Testis (tissue), 3 donors: ENCODE results near the gene RNF141. TPM values are rescaled to one million over a fixed set of nuclear protein-coding genes. Genes with fewer than 3 reads are reported as not detected.

Source experiments
- DNase-seq: peaks from one replicate; pipeline ENCODE4 v3.0.0-alpha.2; 2019
- H3K27ac ChIP-seq, 2 donors: fragments of 200-600 bp; sonication (generic); one replicate each; pipeline ENCODE4 v1.5.1; 2019
- H3K27me3 ChIP-seq: fragments of 200-600 bp; sonication (generic); one replicate; pipeline ENCODE4 v1.5.1; 2019
- H3K36me3 ChIP-seq: fragments of 200-600 bp; sonication (generic); one replicate; pipeline ENCODE4 v1.5.1; 2017; ENCODE audit warnings: low read depth; ENCODE audit errors: missing control alignments
- H3K4me1 ChIP-seq: fragments of 200-600 bp; sonication (generic); one replicate; pipeline ENCODE4 v1.5.1; 2019
- H3K4me3 ChIP-seq, 2 donors: fragments of 200-600 bp; sonication (generic); one replicate each; pipeline ENCODE4 v1.5.1; 2017 to 2019
- H3K9me3 ChIP-seq: fragments of 200-600 bp; sonication (generic); one replicate; pipeline ENCODE4 v1.5.1; 2017
- POLR2A ChIP-seq: fragments of 450-650 bp; IDR thresholded peaks from one replicate; pipeline ENCODE4 v1.6.1; 2017; ENCODE audit warnings: antibody characterized with exemption, mild to moderate bottlenecking, moderate library complexity
- WGBS, 2 donors: methylation state at CpG; one replicate each; pipeline ENCODE4 v1.1.5; 2018; 5-methylcytosine and 5-hydroxymethylcytosine counted together
- intact Hi-C: fragments of 100-400 bp; cut with DNase I; formaldehyde crosslinking; loops from one replicate; pipeline ENCODE4 v1.15.1; 2023; ENCODE audit warnings: low total_unique reads
- polyA plus RNA-seq: library from polyadenylated mRNA; stranded (reverse); fragments of 350-450 nt; fragmentation: Illumina TruSeq; extraction: RNeasy Lipid Tissue Mini Kit (QIAGEN cat#74804); gene quantifications from one replicate; pipeline ENCODE4 v1.2.3, GENCODE V29; 2014; ENCODE audit warnings: low read depth, low replicate concordance; ENCODE audit not compliant: insufficient read depth
- total RNA-seq, 2 donors: library from RNA; depleted of rRNA; stranded (reverse); fragments of >200 nt; gene quantifications; one replicate each; pipeline ENCODE4 v1.2.3, GENCODE V29; 2016
- TF ChIP-seq, protein P1 (sequence below), 3 experiments: fragments of 450-650 bp in 2 of 3; fragments of 200-600 bp in 1 of 3; sonication (generic) in 1 of 3; IDR thresholded peaks; one replicate each; pipeline ENCODE4 v1.5.1; 2016 to 2019; ENCODE audit warnings: antibody characterized with exemption in 3 of 3, mild to moderate bottlenecking in 2 of 3, moderate library complexity in 1 of 3

The RNF141 gene
- total and polyA plus RNA-seq, 3 donors from 2014 or later, result 63.1 to 172 (median 91.3) TPM

- Histone ChIP-seq H3K4me3 (no peak overlapping the region), H3K27ac (no peak overlapping the region), H3K9me3 (no peaks in the 10 kb centered on the region), H3K36me3 (no peaks in the 10 kb centered on the region), H3K4me1 (no peaks in the 10 kb centered on the region), H3K27me3 (no peaks in the 10 kb centered on the region)
- intact Hi-C loops, result no loop called here
- TF ChIP-seq, protein P1, sequence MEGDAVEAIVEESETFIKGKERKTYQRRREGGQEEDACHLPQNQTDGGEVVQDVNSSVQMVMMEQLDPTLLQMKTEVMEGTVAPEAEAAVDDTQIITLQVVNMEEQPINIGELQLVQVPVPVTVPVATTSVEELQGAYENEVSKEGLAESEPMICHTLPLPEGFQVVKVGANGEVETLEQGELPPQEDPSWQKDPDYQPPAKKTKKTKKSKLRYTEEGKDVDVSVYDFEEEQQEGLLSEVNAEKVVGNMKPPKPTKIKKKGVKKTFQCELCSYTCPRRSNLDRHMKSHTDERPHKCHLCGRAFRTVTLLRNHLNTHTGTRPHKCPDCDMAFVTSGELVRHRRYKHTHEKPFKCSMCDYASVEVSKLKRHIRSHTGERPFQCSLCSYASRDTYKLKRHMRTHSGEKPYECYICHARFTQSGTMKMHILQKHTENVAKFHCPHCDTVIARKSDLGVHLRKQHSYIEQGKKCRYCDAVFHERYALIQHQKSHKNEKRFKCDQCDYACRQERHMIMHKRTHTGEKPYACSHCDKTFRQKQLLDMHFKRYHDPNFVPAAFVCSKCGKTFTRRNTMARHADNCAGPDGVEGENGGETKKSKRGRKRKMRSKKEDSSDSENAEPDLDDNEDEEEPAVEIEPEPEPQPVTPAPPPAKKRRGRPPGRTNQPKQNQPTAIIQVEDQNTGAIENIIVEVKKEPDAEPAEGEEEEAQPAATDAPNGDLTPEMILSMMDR (IDR thresholded peaks at IDR 0.05), result no peak
- TF ChIP-seq POLR2A, result no peak
- WGBS, 2 donors, result 66 to 71% methylated on average over 3 of the region's 3 CpGs
- no peak for DNase-seq
Measured at GRCh38 chr11:10558288-10558687, 17.3 kb upstream of the RNF141 start.

- Histone ChIP-seq H3K36me3 (no peaks in the 10 kb centered on the region), H3K27me3 (no peaks in the 10 kb centered on the region), H3K4me1 (no peaks in the 10 kb centered on the region), H3K27ac (no peak overlapping the region), H3K9me3 (no peaks in the 10 kb centered on the region), H3K4me3 (no peak overlapping the region)
- WGBS, 2 donors, result 79 to 91% methylated on average over 1 of the region's 1 CpG
- no peak for DNase-seq
- intact Hi-C loops, result no loop called here
- TF ChIP-seq, protein P1 (IDR thresholded peaks at IDR 0.05), result no peak
Measured at GRCh38 chr11:10556590-10556989, 15.6 kb upstream of the RNF141 start.

GRCh38 chr11:10551845-10552352 is 10.9 kb upstream of the RNF141 start:
- no peaks in the 10 kb centered on the region for H3K9me3 ChIP-seq
- H3K27me3 ChIP-seq, result no peaks in the 10 kb centered on the region
- no peaks in the 10 kb centered on the region for H3K4me1 ChIP-seq
- intact Hi-C loops, result no loop called here
- DNase-seq, result no peak
- no peak overlapping the region for H3K4me3 ChIP-seq
- H3K27ac ChIP-seq, result no peak overlapping the region
- no peaks in the 10 kb centered on the region for H3K36me3 ChIP-seq
- TF ChIP-seq POLR2A, result no peak
- WGBS, 2 donors, result 91 to 97% methylated on average over 3 of the region's 3 CpGs

- 82 to 91% methylated on average over 4 of the region's 4 CpGs for WGBS, 2 donors
Measured at GRCh38 chr11:10551290-10551592, 10.3 kb upstream of the RNF141 start.

DNA sequence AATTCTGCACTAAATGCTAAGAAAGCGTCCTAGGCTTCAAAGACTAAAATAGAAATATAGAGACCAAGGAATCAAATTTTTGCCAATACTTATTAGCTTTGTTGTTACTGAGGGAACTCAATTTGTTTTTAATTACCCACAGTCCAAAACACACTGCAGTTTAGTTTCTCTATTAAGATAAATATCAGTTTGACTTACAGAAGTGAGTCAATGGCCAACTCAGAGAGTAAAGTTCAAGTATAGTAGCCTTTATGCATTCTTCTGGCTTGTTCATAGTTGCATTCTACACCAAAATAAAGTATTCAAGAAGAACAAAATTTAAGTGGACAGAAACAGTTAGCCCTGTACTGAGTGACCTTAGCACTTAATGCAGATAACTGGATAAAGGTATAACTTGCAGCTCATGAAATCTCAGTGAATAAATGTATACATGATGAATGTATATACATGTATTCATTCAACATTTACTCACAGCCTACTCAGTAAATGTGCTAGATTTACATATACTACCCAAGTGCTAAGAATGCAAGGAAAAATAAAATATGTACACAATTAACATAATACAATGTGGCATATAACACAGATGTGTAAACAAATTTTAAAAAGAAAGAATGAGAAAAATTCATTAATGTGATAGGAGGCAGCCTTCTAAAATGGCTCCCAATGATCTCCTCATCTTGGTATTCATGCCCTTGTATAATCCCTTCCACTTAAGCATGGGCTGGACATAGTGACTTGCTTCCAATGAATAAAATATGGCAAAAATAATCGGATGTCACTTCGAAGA is 9.7 kb upstream of the RNF141 start:
- intact Hi-C loops, result no loop called here
- no peak overlapping the region for H3K4me3 ChIP-seq
- DNase-seq, result no peak

More at GRCh38 chr11:10551290-10551592, 10.3 kb upstream of the RNF141 start:
- Histone ChIP-seq H3K27me3 (no peaks in the 10 kb centered on the region), H3K4me3 (no peak overlapping the region), H3K36me3 (no peaks in the 10 kb centered on the region), H3K4me1 (no peaks in the 10 kb centered on the region), H3K27ac (no peak overlapping the region), H3K9me3 (no peaks in the 10 kb centered on the region)
- TF ChIP-seq, protein P1 (IDR thresholded peaks at IDR 0.05), result no peak
- no peak for TF ChIP-seq POLR2A
- DNase-seq, result no peak
- intact Hi-C loops, result no loop called here

More for the DNA sequence above, 9.7 kb upstream of the RNF141 start:
- TF ChIP-seq, protein P1 (IDR thresholded peaks at IDR 0.05), result no peak
- TF ChIP-seq POLR2A, result no peak
- WGBS, 2 donors, result 91% methylated on average over 3 of the region's 3 CpGs
- no peaks in the 10 kb centered on the region for H3K36me3 ChIP-seq
- no peaks in the 10 kb centered on the region for H3K4me1 ChIP-seq
- no peak overlapping the region for H3K27ac ChIP-seq
- no peaks in the 10 kb centered on the region for H3K27me3 ChIP-seq
- no peaks in the 10 kb centered on the region for H3K9me3 ChIP-seq
